ENCODE data around the gene RFC3.
"Not testable (repeated sequence)": the region's sequence is repeated elsewhere in the genome, so short reads cannot be mapped to it uniquely, and the experiment has no call there.

RFC3 gene, protein sequence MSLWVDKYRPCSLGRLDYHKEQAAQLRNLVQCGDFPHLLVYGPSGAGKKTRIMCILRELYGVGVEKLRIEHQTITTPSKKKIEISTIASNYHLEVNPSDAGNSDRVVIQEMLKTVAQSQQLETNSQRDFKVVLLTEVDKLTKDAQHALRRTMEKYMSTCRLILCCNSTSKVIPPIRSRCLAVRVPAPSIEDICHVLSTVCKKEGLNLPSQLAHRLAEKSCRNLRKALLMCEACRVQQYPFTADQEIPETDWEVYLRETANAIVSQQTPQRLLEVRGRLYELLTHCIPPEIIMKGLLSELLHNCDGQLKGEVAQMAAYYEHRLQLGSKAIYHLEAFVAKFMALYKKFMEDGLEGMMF

GRCh38 chr13:33817901-33818706 lies at the start of gene RFC3:
Gene RFC3 (plus strand): TSS chr13:33818149. CDS start chr13:33818179, 30 bp downstream.
- DNase-seq = peak; percentile 88 to 97 (median 93)

DNA sequence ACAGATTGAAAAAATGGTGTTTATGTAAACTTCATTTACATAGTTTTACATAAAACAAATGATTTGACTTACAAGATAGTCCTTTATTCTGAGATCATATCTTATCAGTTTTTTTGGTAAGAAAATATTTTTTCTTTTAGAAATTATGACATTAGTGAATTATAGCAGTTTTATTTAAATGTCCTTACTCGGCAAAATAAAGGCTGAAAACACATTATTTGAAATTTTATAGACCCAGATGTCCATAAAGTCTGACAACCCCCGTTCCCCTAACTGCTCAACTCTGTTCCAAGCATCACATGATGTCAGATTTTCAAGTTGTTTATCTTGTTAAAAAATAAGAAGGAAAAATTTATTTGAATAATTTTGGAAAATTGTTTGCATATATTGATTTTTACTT lies 46.7 kb upstream of the RFC3 start:
- intact Hi-C loops (cut with DNase I) = no loop called here
- no peak for DNase-seq

More at GRCh38 chr13:33817901-33818706, at the start of gene RFC3:
- intact Hi-C loops (cut with DNase I) = loop anchor here (5.0 kb wide), 1 partner anchor 276 kb away; no protein-coding TSS in a partner anchor

- intact Hi-C loops (cut with DNase I) = no loop called here
- DNase-seq = no peak
These were observed 44.0 kb upstream of the RFC3 start for GRCh38 chr13:33773790-33774462.

GRCh38 chr13:33775339-33776108 lies 42.4 kb upstream of the RFC3 start:
- intact Hi-C loops (cut with DNase I) = no loop called here
- no peak for DNase-seq

GRCh38 chr13:33776239-33776881 lies 41.6 kb upstream of the RFC3 start:
- no peak for DNase-seq
- intact Hi-C loops (cut with DNase I) = no loop called here

GRCh38 chr13:33782631-33783030 lies 35.3 kb upstream of the RFC3 start:
- intact Hi-C loops (cut with DNase I) = no loop called here

GRCh38 chr13:33783212-33783611 lies 34.7 kb upstream of the RFC3 start:
- DNase-seq; intact Hi-C loops (cut with DNase I): not testable (repeated sequence)

More at GRCh38 chr13:33782631-33783030, 35.3 kb upstream of the RFC3 start:
- no peak for DNase-seq

GRCh38 chr13:33784738-33785137 lies 33.2 kb upstream of the RFC3 start:
- no peak for DNase-seq
- intact Hi-C loops (cut with DNase I) = no loop called here

GRCh38 chr13:33785384-33785783 lies 32.6 kb upstream of the RFC3 start:
- intact Hi-C loops (cut with DNase I) = no loop called here
- no peak for DNase-seq

- no peak for DNase-seq
- intact Hi-C loops (cut with DNase I) = no loop called here
These were observed 30.8 kb upstream of the RFC3 start for GRCh38 chr13:33787051-33787591.

DNA sequence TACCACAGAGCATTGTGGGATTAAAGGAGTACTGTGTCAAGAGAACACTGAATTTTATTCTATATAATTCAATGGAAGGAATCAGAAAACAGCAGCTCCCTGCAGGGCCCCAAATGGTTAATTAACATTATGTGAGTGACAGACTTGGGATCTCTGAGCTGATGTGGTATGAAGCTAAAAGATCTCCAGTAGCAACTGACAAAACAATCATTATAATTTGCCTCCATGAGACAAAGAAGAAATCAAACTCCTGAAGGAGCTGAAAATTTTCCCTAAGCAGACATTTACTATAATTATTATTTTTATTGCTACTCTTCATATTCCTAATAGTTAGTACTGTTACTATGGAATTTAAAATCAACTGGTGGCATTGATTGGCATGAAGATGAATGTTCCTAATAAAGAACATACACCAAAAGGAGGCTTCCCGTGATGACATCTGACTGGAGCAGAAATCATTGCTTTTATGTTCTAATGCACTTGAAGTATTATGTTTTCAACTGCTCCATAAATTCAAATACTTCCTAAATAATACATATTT lies 28.8 kb upstream of the RFC3 start:
- intact Hi-C loops (cut with DNase I) = no loop called here
- no peak for DNase-seq

DNA sequence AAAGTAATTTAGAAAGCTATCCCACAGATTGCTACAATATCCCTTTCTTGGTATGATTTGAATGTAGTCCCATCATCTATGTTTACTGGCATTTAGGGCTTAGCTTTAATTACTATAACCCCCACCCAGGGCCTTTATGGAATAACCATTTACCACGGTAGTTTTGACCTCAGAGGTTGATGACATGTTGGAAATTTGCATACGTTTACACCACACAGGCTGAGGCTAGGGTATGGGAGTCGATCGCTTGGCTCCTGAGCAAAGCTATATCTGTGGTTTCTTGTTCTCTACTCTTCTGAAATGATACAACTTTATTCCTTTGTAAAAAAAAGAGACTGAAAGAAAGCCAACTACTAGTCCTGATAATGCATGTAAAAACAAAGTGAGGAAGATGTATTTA lies 28.2 kb upstream of the RFC3 start:
- intact Hi-C loops (cut with DNase I) = no loop called here
- no peak for DNase-seq

- DNase-seq = no peak
- intact Hi-C loops (cut with DNase I) = no loop called here
These were observed 24.2 kb upstream of the RFC3 start for GRCh38 chr13:33793726-33794125.

DNA sequence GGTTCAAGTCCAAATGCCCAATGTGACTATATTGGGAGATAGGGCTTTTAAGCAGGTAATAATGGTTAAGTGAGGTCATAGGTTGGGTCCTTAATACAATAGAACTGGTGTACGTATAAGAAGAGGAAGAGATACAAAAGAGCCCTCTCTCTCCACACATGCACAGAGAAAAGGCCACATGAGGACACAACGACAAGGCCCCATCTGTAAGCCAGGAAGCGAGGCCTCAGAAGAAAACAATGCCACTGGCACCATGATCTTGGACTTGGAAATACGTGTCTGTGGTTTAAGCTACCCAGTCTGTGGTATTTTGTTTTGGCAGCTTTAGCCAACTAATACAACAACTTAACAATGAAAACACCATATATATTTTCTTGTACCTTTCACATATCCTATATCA lies 23.4 kb upstream of the RFC3 start:
- intact Hi-C loops (cut with DNase I) = no loop called here
- no peak for DNase-seq

- DNase-seq = no peak
- intact Hi-C loops (cut with DNase I) = no loop called here
These were observed 21.9 kb upstream of the RFC3 start for GRCh38 chr13:33796095-33796494.

DNA sequence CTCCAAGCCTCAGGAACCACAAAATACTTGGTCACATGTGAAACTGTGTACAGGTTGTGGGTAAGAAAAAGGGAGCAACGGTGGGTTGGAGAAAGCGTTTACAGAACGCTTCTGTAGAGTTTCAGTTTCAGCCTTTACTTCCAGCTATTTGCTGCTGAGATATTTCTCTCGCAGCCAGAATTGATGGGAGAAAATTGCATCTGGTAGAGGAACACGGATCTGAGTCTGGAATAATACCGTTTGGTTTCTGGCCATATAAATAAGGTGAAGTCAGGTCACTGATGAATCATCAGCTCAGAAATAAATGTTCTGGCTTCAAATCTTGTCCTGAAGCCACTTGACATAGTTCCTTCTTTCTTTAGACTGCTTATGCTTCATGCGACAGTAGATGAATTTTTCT lies 20.3 kb upstream of the RFC3 start:
- no peak for DNase-seq
- intact Hi-C loops (cut with DNase I) = no loop called here

DNA sequence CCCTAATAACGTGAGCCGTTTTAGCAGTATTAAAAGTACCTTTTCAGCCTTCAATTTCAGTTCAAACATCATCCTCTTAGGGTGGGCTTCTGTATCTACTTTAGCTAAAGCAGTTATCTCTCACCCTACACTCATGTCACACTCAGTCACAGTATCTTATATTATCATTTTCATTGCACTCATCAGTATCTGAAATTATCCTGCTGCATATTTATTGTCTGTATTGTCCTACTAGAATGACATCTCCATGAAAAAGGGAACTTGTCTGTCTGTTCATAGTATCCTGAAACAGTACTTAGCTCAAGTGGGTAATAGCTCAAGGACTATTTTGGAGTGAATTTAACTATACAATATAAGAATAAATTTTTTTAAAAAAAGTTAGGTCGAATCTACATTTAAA lies 19.9 kb upstream of the RFC3 start:
- no peak for DNase-seq
- intact Hi-C loops (cut with DNase I) = no loop called here

DNA sequence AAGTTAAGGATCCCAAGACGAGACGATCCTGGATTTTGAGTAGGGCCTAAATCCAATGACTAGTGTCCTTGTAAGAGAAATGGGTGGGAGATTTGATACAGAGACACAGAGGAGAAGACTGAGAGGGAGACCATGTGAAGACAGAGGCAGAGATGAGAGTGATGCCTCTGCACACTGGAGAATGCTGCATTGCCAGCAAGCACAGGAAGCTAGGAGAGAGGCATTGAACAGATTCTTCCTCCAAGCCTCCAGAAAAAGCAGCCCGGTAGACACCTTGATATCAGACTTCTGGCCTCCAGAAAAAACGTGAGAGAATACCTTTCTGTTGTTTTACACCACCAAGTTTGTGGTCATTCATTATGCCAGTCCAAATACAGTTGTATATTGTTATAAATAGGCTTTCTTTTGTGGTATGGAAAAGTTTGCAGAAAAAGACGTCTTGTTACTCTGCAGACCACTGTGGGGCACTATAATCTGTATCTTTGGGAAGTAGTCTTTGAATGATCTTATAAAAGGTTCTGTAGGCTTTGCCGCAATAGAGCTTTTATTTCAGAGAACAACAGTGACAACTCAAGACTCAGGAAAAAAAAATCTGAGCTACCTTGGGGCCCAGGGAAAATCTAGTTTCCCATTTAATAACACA lies 17.9 kb upstream of the RFC3 start:
- DNase-seq = peak in 3 of 42 donors; percentile 10 to 36 (median 30)
- intact Hi-C loops (cut with DNase I) = no loop called here
